ENCODE data around the gene HMG20B.

HMG20B gene

DNA sequence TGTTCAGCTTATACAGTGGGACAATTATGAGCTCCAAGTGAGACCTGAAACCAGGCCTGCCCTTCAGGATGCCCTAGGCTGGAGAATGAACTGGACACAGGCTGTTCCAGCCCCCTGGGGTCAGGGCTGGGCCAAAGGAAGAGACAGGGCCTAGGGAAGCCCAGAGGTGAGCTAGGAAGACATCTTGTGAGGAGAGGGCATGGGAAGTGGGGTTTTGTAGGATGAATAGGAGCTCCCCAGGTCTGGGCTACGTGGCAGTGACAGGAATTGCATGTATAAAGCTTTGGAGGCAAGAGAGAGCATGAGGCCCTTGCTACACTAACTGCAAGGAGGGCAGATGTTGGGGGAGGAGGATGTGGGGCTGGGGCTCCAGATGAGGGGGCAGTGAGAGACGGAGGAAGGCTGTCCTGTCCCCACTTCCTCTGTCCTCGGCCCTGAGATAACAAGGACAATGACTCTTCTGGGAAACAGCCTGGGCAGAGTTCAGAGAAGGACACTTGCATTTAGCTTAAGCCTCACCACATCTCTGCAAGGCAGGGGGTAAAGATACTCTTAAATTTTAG lies 35.4 kb downstream of the HMG20B start:
- DNase-seq: no peak

DNA sequence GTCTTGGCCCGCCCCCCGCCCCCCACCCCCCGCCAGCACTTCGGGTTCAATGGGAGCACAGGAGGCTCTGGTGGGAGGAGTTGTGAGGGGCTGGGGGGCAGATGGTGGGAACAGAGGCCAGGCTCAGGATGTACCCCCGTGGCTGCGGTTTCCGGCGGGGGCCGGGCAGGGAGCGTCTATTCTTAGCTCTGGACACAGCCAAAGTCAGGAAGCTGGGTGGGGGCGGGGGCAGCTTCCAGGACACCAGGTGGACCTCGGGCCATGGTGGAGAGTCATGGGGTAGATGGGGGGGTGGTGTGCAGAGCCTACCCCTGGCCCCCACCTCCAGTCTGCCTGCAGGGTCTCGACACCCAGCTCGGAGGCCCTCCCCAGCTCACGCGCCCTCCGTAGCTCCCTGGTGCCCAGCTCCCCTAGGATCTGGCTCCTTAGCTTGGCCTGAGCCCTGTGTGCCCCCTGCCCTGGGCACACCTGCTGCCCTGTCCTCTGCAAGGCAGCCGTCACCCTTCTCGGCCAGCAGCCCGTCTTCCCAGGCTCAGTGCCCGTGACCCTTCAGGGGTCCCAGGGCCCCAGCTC lies 36.1 kb downstream of the HMG20B start:
- DNase-seq: no peak

DNA sequence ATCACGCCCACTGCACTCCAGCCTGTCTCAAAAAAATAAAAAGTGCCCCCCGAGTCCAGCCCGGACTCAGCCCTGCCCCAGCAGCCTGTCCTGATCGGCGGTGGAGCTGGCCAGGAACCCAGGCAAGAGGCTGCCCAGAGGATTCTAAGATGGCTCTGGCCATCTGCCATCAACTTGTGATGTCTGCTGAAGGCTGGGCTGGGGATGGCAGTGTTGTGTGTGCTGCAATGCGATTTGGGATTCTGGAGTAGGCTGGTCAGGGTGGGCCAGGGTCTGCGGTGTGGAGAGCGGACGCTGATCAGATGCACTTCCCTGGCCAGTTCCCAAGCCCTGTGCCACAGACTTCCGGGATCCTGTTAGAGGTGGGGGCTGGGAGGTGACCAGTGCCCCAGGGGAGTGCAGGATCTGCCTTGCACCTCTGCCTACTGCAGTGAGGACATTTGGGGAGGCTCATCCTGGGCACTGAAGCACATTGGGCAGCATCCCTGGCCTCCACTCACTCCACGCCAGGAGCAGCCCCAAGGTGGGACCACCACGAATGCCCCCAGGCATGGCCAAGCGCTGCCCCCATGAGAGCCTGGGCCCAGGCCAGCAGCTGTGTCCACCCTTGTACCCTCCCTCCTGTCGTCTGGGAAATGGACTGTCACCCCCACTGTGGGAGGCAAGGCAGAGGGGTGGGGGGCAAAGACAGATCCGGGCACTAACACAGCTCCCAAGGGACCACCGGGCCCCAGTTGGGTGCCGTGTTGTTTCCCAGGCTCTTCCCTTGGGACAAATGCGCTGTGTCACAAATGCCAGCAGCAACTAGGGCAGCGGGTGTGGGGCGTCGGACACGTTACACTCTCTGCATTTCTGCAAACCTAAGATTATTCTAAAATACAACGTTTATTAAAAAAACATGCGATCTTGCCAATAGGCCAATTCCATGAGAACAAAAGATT lies 37.3 kb downstream of the HMG20B start:
- no peak for DNase-seq

GRCh38 chr19:3610745-3611717 lies 38.3 kb downstream of the HMG20B start:
- no peak for DNase-seq

DNA sequence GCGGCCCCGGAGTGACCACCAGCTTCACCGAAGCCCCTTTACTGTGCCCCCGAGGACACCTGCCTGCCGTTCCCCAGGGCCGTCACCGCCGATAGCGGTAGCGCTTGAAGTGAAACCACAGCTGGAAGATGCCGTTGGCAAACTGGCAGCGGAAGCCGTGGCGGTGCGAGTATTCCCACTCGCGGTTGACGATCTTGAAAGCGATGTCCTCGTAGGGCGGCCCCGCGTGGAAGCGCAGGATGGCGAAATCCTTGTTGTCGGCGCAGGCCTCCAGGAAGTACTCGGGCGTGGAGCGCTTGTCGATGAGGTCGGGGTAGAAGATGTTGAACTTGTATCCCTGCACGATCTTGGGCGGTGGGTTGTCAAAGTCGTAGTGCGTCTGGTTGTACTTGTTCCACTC lies 39.1 kb downstream of the HMG20B start:
- no peak for DNase-seq

DNA sequence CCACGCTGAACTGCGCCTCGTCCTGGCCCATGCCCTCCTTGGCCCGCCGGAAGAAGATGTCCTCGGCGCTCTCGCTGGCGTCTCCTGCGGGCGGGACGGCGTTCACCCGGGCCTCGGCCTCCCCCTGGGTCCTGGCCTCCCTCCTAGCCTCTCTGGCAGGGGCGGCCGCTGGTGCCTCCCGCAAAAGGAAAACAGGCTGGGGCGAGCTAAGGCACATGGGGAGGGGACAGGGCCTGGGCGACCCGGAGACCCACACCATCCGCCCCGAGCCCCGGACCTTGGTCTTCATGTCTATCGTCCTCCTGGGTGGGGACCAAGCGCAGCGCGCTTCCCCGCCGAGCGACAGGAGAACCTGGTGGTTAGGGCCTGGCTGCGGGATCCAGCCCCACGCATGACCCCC lies 39.6 kb downstream of the HMG20B start:
- no peak for DNase-seq

DNA sequence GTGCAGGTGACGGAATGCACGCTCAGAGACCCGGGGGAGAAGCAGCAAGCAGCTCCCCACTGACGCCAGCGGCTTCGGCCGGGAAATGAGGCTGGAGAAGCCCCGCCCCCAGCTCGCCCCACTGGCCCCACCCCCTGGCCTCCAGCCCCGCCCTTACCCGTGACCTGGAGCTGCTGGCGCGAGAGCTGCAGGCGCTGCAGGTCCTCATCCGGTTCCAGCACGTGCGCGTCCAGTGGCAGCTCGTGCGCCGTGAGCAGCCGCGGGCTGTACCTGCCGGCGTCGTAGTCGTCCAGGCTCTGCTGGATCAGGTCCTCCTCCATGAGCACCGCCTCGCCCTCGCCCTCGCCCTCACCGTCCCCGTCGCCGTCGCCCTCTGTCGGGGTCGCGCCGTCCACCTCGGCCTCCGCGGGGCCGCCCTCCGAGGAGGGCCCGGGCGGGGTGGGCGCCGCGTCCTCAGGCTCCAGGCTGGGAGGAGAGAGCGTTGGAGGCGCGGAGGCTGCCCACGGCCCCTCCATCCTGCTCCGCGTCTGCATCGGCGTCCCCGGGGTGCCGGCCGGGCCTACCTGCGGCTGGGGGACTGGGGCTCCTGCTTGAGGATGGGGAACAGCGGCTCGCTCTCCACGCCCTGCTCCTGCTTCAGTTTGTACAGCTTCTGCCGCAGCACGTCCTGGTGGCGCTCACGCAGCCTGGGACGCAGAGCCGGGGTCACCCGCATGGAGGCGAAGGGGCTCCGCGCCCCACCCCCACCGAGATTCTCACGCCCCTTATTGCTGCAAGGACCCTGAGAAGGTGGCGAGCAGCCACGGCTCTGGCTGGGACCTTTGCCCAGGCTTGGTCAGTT lies 40.4 kb downstream of the HMG20B start:
- no peak for DNase-seq

GRCh38 chr19:3613818-3614661 lies 41.3 kb downstream of the HMG20B start:
- DNase-seq: no peak

GRCh38 chr19:3614858-3615505 lies 42.2 kb downstream of the HMG20B start:
- no peak for DNase-seq

- no peak for DNase-seq
These were observed 42.9 kb downstream of the HMG20B start for GRCh38 chr19:3615524-3616135.

DNA sequence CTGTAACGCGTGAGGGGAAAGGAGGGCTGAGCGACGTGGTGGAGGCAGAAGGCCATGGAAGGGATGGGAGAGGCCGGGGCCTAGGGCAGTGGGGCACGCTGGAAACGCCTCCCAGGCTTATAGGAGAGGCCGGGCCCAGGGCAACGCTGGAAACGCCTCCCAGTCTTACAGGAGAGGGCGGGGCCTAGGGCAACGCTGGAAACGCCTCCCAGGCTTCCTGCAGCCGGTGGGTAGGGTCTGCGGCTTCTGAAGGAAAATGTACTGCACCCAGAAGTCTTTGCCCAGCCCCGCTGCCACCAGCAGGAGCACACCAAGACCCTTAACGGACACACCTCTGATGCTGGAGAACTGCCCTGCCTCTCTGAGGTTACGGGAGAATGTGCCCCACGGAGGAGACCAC lies 44.7 kb downstream of the HMG20B start:
- no peak for DNase-seq

- no peak for DNase-seq
These were observed 45.5 kb downstream of the HMG20B start for GRCh38 chr19:3618144-3618810.

GRCh38 chr19:3618811-3619630 lies 46.3 kb downstream of the HMG20B start:
- DNase-seq: no peak

GRCh38 chr19:3619631-3620012 lies 46.9 kb downstream of the HMG20B start:
- no peak for DNase-seq

- DNase-seq: no peak
These were observed 47.5 kb downstream of the HMG20B start for GRCh38 chr19:3620145-3620816.

DNA sequence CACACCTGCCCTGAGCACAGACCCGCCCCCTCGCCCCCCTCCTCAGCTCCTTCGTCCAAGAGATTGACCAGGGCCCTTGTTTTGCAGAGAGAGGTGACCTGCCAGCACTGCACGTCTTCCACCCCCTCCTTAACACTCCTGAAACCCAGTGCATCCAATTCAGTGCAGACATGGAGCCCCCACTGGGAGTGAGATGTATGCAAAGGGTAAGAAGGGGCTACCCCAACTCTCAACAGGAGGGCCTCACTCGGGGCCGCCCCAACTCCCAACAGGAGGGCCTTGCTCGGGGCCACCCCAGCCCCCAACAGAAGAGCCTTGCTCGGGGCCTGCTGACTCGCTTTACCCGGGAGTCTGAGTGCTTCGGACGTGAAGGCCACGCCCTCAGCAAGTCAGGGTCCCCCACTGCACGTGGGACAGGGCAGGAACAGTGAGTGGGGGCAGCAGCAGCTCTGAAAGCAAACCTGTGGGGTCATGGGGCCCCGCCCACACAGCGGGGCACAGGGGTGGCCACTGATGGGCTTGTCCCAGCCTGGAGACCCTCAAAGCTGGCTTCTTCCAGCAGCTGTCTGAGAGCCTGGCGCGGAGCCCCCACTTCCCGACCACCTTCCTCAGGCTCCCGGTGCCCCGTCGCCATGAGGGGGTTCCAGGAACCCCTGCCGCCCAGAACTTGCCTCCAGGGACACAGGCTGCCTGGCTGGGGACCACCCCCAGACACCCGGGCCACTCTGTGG lies 48.2 kb downstream of the HMG20B start:
- DNase-seq: no peak

DNA sequence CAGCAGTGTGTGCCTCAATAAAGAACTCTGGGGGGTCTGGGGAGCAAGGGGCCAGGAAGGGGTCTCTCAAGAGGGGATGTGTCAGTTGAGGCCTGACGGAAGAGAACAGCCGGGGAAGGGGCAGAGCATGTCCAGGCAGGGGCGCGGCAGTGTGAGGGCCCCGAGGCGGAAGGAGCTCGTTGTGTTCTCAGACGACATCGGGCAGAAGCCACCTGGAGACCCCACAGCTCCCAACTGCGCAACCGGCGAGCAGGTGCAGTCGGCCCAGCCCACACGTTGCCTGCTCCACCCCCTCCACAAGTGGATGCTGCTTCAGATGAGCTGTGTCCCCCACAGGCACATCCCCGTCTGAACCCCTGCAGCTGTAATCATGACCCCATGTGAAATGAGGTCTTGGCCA lies 48.9 kb downstream of the HMG20B start:
- DNase-seq: no peak
